NCI-H187 (cell line): ENCODE data around the gene EFNA2.
"Not testable (repeated sequence)": the region's sequence is repeated elsewhere in the genome, so short reads cannot be mapped to it uniquely, and the experiment has no call there.

ENCODE experiments used
- DNase-seq, 2 experiments: peaks; one replicate each; lab custom pipeline; 2025; lab: John Stamatoyannopoulos, UW

EFNA2 gene

DNA sequence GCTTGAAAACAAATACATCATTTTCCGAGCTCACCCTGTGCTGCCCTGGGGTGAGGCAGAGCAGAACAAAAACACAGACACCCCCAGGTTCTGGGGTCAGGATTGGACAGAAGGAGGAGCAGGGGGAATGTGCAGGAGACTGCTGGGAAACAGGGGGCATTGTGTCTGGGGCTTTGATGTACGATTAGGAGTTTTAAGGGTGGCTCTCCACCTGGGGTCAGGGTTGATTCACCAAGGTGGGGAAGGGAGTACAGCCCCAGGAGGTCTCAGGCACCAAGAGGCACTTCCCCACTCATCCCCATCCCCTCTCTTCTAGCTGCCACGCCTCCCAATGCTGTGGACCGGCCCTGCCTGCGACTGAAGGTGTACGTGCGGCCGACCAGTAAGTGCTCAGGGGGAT lies 12.6 kb downstream of the EFNA2 start:
- DNase-seq = no peak

DNA sequence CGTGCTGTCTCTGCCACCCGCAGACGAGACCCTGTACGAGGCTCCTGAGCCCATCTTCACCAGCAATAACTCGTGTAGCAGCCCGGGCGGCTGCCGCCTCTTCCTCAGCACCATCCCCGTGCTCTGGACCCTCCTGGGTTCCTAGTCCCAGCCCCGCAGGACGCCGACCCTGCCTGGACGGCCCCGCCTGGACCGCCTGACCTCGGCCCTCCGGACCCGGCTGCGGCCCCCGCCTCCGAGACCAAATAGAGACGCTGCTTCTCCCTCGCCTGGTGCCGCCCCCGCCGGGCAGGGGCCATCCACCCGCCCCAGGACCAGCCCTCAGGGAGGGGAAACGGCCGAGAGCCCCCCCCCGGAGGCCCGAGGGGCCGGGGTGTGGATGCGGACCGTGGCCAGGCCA lies 14.1 kb downstream of the EFNA2 start:
- no peak for DNase-seq

DNA sequence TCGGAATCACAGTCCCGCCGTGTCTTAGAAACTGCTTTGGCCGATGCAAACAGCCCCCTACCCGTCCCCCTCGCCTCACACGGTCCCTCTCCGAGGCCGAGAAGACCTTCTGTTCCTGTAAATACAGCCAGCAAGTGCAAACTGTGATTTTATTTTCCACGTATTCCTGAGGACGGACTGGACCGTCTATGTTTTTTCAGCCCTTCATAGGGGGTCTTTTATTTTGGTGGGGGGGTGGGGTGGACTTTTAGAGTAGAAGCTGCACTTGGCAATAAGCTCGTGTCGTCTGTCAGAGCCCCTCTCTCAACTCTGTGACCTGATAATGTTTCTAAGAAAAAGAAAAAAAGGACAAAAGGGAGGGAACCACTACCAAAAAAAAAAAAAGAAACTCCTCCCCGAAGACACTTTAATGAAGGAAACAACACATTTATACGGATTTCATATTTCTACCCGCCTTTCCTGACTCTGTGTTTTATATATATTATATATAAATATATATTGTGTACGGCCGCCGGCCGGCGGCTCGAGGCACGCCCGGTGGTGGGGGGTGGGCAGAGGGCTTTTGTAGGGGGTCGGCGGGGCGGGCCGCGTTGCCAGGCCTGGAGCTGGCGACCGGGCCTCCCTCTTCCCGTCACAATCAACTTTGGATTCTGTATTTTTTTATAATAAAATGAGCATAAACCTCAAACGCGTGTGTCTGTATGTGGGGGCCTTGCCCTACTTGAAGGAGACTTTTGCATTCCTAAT lies 15.2 kb downstream of the EFNA2 start:
- no peak for DNase-seq

DNA sequence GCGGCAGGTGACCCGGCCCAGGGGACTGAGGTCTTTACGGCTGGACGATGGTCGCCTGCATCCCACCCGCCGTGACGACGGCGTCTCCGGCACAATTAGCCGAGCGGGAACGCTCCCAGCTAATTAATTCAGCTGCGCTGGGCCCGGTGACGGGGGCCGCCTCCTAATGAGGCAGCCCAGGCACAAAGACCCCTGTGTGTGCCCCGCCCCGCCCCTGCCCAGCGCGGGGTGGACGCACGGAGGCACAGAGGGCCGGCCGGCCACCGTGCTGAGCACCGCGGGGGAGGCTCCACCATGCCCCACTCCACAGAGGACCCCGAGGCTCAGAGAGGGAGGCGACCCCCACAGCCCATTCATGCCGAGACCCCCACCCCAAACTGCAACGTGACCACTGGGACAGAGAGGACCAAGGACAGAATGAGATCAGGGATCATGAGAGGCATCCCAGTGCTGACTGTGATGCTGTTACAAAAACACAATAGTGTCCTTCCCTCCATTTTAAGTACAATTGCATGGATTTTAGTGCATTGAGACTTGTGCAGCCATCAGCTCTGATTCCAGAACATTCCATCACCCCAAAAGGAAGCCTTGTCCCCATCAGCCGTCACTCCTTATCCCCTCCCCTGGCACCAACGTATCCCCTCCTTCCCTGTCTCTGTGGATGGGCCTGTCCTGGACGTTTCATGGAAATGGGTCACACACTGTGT lies 17.0 kb downstream of the EFNA2 start:
- DNase-seq = no peak

DNA sequence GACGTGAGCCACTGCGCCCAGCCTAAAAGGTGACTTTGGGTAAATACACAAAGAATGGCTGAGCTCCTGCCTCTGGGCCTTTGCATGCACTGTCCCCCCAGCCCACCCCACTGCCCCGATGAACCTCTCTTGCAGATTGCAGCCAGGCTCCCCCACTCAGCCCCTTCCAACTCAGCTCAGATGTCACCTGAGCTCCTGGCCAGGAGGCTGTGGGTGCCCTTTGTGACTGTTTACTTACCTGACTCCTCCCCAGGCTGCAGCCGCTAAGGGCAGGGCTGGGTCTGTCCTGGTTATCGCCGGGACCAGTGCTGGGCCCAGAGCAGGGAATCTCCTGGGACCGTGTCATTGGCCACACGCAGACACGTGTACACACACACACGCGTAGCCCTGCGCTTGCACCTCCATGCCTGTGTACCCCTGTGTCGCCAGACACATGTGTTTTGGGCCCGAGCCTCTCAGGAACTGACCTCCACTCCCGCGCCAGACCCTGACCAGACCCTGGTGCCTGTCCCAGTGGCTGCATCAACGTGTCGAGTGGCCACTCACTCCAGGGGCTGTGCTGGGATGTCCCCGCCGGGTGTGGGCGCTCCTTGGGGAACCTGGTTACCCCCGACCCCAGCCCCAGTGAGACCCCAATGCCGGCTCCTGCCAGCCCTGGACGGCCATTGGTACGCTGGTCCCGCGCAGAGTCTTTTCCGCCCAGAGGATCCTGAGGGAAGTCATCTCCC lies 18.7 kb downstream of the EFNA2 start:
- DNase-seq = no peak

GRCh38 chr19:1305354-1305753 lies 19.7 kb downstream of the EFNA2 start:
- not testable (repeated sequence) for DNase-seq

GRCh38 chr19:1307320-1307719 lies 21.6 kb downstream of the EFNA2 start:
- DNase-seq = no peak

- DNase-seq = no peak
Measured at GRCh38 chr19:1307755-1308303, 22.2 kb downstream of the EFNA2 start.

DNA sequence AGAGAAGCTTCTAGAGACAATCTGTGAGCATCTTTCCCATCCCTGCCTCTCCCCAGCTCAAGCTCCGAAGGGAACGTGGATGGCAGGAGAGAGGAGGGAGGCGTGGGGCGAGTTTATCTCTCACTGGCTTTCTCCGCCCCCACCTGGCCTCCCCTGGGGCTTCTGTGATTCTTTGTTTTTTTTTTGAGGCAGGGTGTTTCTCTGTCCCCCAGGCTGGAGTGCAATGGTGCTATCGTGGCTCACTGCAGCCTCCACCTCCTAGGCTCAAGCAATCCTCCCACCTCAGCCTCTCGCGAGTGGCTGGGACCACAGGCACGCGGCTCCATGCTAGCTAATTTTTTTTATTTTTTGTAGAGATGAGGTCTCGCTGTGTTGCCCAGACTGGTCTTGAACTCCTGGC lies 23.0 kb downstream of the EFNA2 start:
- DNase-seq = no peak

GRCh38 chr19:1309977-1310852 lies 24.5 kb downstream of the EFNA2 start:
- DNase-seq = no peak

GRCh38 chr19:1310853-1311180 lies 25.1 kb downstream of the EFNA2 start:
- DNase-seq = no peak

GRCh38 chr19:1311543-1312091 lies 25.9 kb downstream of the EFNA2 start:
- DNase-seq = no peak

DNA sequence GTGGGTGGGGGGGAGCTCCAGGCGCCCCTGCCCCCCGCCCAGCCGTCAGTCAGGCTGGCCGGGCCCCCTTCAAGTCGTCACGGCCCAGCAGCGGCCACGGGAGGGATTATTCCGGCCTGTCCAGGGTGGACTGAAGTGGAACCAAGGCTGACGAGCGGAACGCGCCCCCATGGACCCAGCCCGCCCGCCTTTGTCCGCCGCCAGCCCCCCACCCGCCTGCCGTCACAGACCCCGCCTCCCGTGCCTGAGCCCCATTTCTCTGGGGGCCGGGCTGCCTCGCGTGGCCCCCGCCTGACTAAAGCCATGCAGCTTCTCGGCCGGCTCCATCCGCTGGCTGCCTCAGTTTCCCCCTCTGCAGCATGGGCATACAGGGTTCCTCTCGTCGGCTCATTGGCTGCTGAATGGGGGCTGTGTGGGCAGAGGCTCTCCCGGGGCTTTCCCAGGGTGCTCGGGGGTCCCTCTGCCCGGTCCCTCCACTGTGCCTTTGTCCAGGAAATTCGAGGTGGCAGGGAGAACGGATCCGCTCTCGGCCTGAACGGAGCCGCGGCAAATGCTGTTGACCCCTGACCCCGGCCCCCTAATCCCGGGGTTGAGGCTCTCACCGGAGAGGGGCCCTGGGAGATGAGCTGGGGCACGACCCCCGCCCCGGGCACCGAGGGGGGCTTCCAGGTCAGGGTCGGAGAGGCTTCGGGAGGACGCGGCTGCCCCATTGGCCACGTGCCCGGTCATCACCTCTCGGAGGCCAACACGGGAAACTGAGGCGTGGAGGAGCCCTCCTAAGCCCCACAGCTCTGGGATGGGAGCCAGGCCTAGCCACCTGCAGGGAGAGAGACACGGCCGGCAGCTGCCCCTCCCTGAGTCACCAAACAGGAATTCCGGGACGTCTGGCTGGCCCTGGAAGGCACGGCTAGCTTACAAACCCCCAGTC lies 27.4 kb downstream of the EFNA2 start:
- DNase-seq = no peak

GRCh38 chr19:1313695-1314613 lies 28.3 kb downstream of the EFNA2 start:
- DNase-seq = no peak

- no peak for DNase-seq
Measured at GRCh38 chr19:1315470-1316166, 29.9 kb downstream of the EFNA2 start.

GRCh38 chr19:1316466-1316865 lies 30.8 kb downstream of the EFNA2 start:
- DNase-seq = no peak

GRCh38 chr19:1317274-1318003 lies 31.8 kb downstream of the EFNA2 start:
- DNase-seq = no peak
